ENCODE results near the gene PGAM2. TPM values are rescaled to one million over a fixed set of nuclear protein-coding genes. Genes with fewer than 3 reads are reported as not detected.
A peak's percentile ranks its signal among the peaks of the same experiment; 100 is the strongest.

Gene PGAM2
- total RNA-seq (10 to 100 TPM in 2 of 9 donors, 1 to 10 TPM in 6, under 1 TPM in 1; 0.76 to 30.1 (median 5.5) TPM), polyA plus RNA-seq (10 to 100 TPM in 2 of 3 donors, 1 to 10 TPM in 1; 2.3 to 20.4 (median 15.8) TPM)
- long read RNA-seq, donor 1, partial matches to known transcripts = 11 of 12 reads
- long read RNA-seq, donor 1, other reads (novel, unspliced or antisense) = 0 of 12 reads
- long read RNA-seq, donor 2, partial matches to known transcripts = 0 of 2 reads
- long read RNA-seq, donor 2, other reads (novel, unspliced or antisense) = 0 of 2 reads
- long read RNA-seq, donor 3, partial matches to known transcripts = 0 of 1 reads
- long read RNA-seq, donor 3, other reads (novel, unspliced or antisense) = 0 of 1 reads
- long read RNA-seq, donor 4, transcript PGAM2-201 (3 exons, 857 nt) = major isoform, 5 of 6 reads
- long read RNA-seq, donor 4, partial matches to known transcripts = 1 of 6 reads
- long read RNA-seq, donor 4, other reads (novel, unspliced or antisense) = 0 of 6 reads
- long read RNA-seq, donor 5, transcript PGAM2-201 (3 exons, 857 nt) = major isoform, 8 of 13 reads
- long read RNA-seq, donor 5, partial matches to known transcripts = 2 of 13 reads
- long read RNA-seq, donor 5, other reads (novel, unspliced or antisense) = 3 of 13 reads
- long read RNA-seq, donor 6, transcript PGAM2-201 (3 exons, 857 nt) = major isoform, 7 of 7 reads
- long read RNA-seq, donor 6, partial matches to known transcripts = 0 of 7 reads
- long read RNA-seq, donor 6, other reads (novel, unspliced or antisense) = 0 of 7 reads
- long read RNA-seq, donor 7, partial matches to known transcripts = 0 of 4 reads
- long read RNA-seq, donor 7, other reads (novel, unspliced or antisense) = 0 of 4 reads
- long read RNA-seq, donor 8, partial matches to known transcripts = 0 of 3 reads
- long read RNA-seq, donor 8, other reads (novel, unspliced or antisense) = 0 of 3 reads
- long read RNA-seq, donor 9, partial matches to known transcripts = 0 of 2 reads
- long read RNA-seq, donor 9, other reads (novel, unspliced or antisense) = 0 of 2 reads
- long read RNA-seq, donor 10, transcript PGAM2-201 (3 exons, 857 nt) = major isoform, 5 of 5 reads
- long read RNA-seq, donor 10, partial matches to known transcripts = 0 of 5 reads
- long read RNA-seq, donor 10, other reads (novel, unspliced or antisense) = 0 of 5 reads

GRCh38 chr7:44065431-44066110 lies at the start of gene PGAM2:
PGAM2 (minus strand) TSS chr7:44065567; CDS start chr7:44065529, 38 bp downstream.
- DNase-seq = peak in 4 of 7 donors; percentile 39 to 79 (median 60)
- 22 to 39% (median 31%) methylated on average over 9 to 14 of the region's 14 CpGs for whole genome bisulfite sequencing, 4 donors
- Histone ChIP-seq H3K4me3 (peak within 1 kb of the TSS in 1 of 4 donors; percentile 2), H3K36me3 (replicated peaks in 1 of 2) (peaks cover 0 to 16% of the 10 kb centered on the region in 2 donors), H3K9me3 (replicated peaks in 1 of 3) (no peaks in the 10 kb centered on the region), H3K27me3 (no peaks in the 10 kb centered on the region), H3K27ac (peak within 1 kb of the TSS in 1 of 5 donors; percentile 1), H3K4me1 (replicated peaks in 1 of 2) (peaks cover 27 to 35% of the 10 kb centered on the region in 2 donors)
- intact Hi-C loops (cut with DNase I) = loop anchor here in 1 of 2 donors (10.0 kb wide), 1 partner anchor 499 kb away; no protein-coding TSS in a partner anchor
- no peak for TF ChIP-seq POLR2A (IDR thresholded peaks at IDR 0.05)
- TF ChIP-seq CTCF (IDR thresholded peaks at IDR 0.05) = no peak

- intact Hi-C loops (cut with DNase I) = loop anchor here in 1 of 2 donors (5.0 kb wide), 1 partner anchor 37 kb away; no protein-coding TSS in a partner anchor
- peaks cover 0 to 30% of the 10 kb centered on the region in 2 donors for H3K36me3 ChIP-seq (replicated peaks in 1 of 2)
- WGBS, 4 donors = 75 to 89% (median 77%) methylated on average over 10 to 12 of the region's 12 CpGs
- peak; percentile 61 to 78 (median 72) for DNase-seq
- H3K4me1 ChIP-seq (replicated peaks in 1 of 2) = no peaks in the 10 kb centered on the region
- H3K9me3 ChIP-seq (replicated peaks in 1 of 3) = no peaks in the 10 kb centered on the region
- no peak for TF ChIP-seq POLR2A (IDR thresholded peaks at IDR 0.05)
- no peak for TF ChIP-seq CTCF (IDR thresholded peaks at IDR 0.05)
- H3K4me3 ChIP-seq = no peak overlapping the region
- no peaks in the 10 kb centered on the region for H3K27me3 ChIP-seq
- no peak overlapping the region for H3K27ac ChIP-seq
Measured at GRCh38 chr7:44114586-44115310, 49.4 kb upstream of the PGAM2 start.

- DNase-seq = peak in 1 of 7 donors; percentile 7
- H3K4me1 ChIP-seq (replicated peaks in 1 of 2) = no peaks in the 10 kb centered on the region
Measured at GRCh38 chr7:44113764-44114354, 48.5 kb upstream of the PGAM2 start.

More at GRCh38 chr7:44113764-44114354, 48.5 kb upstream of the PGAM2 start:
- H3K27ac ChIP-seq = no peak overlapping the region
- H3K4me3 ChIP-seq = no peak overlapping the region
- H3K27me3 ChIP-seq = no peaks in the 10 kb centered on the region
- TF ChIP-seq POLR2A (IDR thresholded peaks at IDR 0.05) (no peak), CTCF (IDR thresholded peaks at IDR 0.05) (no peak)
- H3K9me3 ChIP-seq (replicated peaks in 1 of 3) = no peaks in the 10 kb centered on the region
- H3K36me3 ChIP-seq (replicated peaks in 1 of 2) = peaks cover 0 to 28% of the 10 kb centered on the region in 2 donors
- intact Hi-C loops (cut with DNase I) = no loop called here
- 88 to 91% (median 90%) methylated on average over 7 to 24 of the region's 24 CpGs for WGBS, 4 donors
